Measurements from ENCODE around the gene GLRX5.

- no peak for TF ChIP-seq CTCF (IDR thresholded peaks at IDR 0.05)
- no peak for TF ChIP-seq POLR2A (IDR thresholded peaks at IDR 0.05)
Measured at GRCh38 chr14:95545515-95546168, 10.8 kb downstream of the GLRX5 start.
